ENCODE results near the gene REEP1. TPM values are rescaled to one million over a fixed set of nuclear protein-coding genes. Genes with fewer than 3 reads are reported as not detected.
A peak's percentile ranks its signal among the peaks of the same experiment; 100 is the strongest.
"Not testable (repeated sequence)": the region's sequence is repeated elsewhere in the genome, so short reads cannot be mapped to it uniquely, and the experiment has no call there.

REEP1 gene
- total RNA-seq, 3 donors from 2014 or later: 0.13 to 0.35 TPM; not detected in 1

GRCh38 chr2:86218124-86218523 lies 119.3 kb downstream of the REEP1 start:
- ATAC-seq (no peak), DNase-seq (no peak)
- Mint-ChIP-seq H3K36me3 (ENCODE audit: insufficient read depth) (peaks cover 15% of the 10 kb centered on the region), H3K4me1 (ENCODE audit: low read depth) (peaks cover 8% of the 10 kb centered on the region), H3K9me3 (no peaks in the 10 kb centered on the region), H3K4me3 (no peak overlapping the region), H3K27me3 (ENCODE audit: low read depth) (no peaks in the 10 kb centered on the region)

GRCh38 chr2:86216575-86217555 lies 120.6 kb downstream of the REEP1 start:
- Mint-ChIP-seq H3K27me3 (ENCODE audit: low read depth) (no peaks in the 10 kb centered on the region), H3K9me3 (no peaks in the 10 kb centered on the region), H3K4me3 (no peak overlapping the region), H3K36me3 (ENCODE audit: insufficient read depth) (peaks cover 21% of the 10 kb centered on the region), H3K4me1 (ENCODE audit: low read depth) (peaks cover 8% of the 10 kb centered on the region)
- ATAC-seq (no peak), DNase-seq (no peak)

- no peak overlapping the region for H3K4me3 Mint-ChIP-seq
- H3K36me3 Mint-ChIP-seq (ENCODE audit: insufficient read depth): peaks cover 41% of the 10 kb centered on the region
- DNase-seq (no peak), ATAC-seq (no peak)
- peaks cover 4% of the 10 kb centered on the region for H3K4me1 Mint-ChIP-seq (ENCODE audit: low read depth)
- H3K9me3 Mint-ChIP-seq: no peaks in the 10 kb centered on the region
- no peaks in the 10 kb centered on the region for H3K27me3 Mint-ChIP-seq (ENCODE audit: low read depth)
Measured at GRCh38 chr2:86214503-86214832, 123.0 kb downstream of the REEP1 start.

GRCh38 chr2:86213699-86214502 lies 123.5 kb downstream of the REEP1 start:
- Mint-ChIP-seq H3K27me3 (ENCODE audit: low read depth) (no peaks in the 10 kb centered on the region), H3K9me3 (no peaks in the 10 kb centered on the region), H3K36me3 (ENCODE audit: insufficient read depth) (peaks cover 43% of the 10 kb centered on the region), H3K4me3 (no peak overlapping the region), H3K4me1 (ENCODE audit: low read depth) (peaks cover 4% of the 10 kb centered on the region)
- no peak for ATAC-seq
- no peak for DNase-seq

DNA sequence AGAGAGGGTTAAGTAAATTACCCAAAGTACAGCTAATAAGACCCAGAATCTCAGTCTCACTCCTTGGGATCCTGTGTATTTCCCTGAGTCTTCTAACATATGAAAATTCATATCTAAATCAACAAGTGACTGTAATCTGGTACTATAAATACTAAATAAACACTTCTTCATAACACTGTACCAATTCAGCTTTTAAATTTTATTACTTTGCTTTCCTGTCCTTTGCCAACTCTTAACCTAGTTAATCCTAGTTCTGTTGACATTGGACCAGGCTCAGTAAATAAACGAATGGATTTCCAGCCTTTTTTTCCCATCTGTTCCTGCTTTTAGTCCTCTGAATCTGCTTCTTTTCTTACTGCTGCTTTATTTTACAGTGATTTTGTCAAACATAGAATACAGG lies 124.4 kb downstream of the REEP1 start:
- Mint-ChIP-seq H3K36me3 (ENCODE audit: insufficient read depth) (peaks cover 47% of the 10 kb centered on the region), H3K27me3 (ENCODE audit: low read depth) (no peaks in the 10 kb centered on the region), H3K4me1 (ENCODE audit: low read depth) (peaks cover 1% of the 10 kb centered on the region), H3K9me3 (no peaks in the 10 kb centered on the region), H3K4me3 (no peak overlapping the region)
- DNase-seq (no peak), ATAC-seq (no peak)

- Mint-ChIP-seq H3K4me3 (no peak overlapping the region), H3K27me3 (ENCODE audit: low read depth) (no peaks in the 10 kb centered on the region), H3K9me3 (no peaks in the 10 kb centered on the region), H3K4me1 (ENCODE audit: low read depth) (no peaks in the 10 kb centered on the region), H3K36me3 (ENCODE audit: insufficient read depth) (peaks cover 48% of the 10 kb centered on the region)
- DNase-seq: no peak
- no peak for ATAC-seq
Measured at GRCh38 chr2:86211796-86212188, 125.6 kb downstream of the REEP1 start.

- Mint-ChIP-seq H3K4me1 (ENCODE audit: low read depth) (no peaks in the 10 kb centered on the region), H3K27me3 (ENCODE audit: low read depth) (no peaks in the 10 kb centered on the region), H3K36me3 (ENCODE audit: insufficient read depth) (peaks cover 52% of the 10 kb centered on the region), H3K9me3 (no peaks in the 10 kb centered on the region), H3K4me3 (no peak overlapping the region)
- DNase-seq: no peak
- ATAC-seq: no peak
Measured at GRCh38 chr2:86211033-86211795, 126.2 kb downstream of the REEP1 start.

DNA sequence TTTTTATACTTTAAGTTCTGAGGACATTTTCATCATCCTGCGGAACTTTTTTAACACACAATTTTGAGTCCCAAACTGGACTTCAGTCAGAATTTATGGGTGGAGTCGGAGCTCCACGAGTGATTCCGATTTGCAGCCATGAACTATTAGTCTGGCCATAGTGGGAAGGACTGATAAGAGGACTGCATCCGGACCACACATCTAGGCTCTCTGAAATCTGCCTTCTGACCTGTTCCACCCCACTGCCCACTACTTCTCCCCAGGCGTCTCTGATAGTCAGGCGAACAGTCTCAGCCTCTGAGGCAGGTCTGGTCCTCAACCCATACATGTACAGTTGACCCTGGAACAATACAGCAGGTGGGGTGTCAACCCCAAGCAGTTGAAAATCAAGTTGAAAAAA lies 133.0 kb downstream of the REEP1 start:
- ATAC-seq (no peak), DNase-seq (no peak)
- Mint-ChIP-seq H3K4me3 (no peak overlapping the region), H3K4me1 (ENCODE audit: low read depth) (peaks cover 29% of the 10 kb centered on the region), H3K9me3 (no peaks in the 10 kb centered on the region), H3K27me3 (ENCODE audit: low read depth) (no peaks in the 10 kb centered on the region), H3K36me3 (ENCODE audit: insufficient read depth) (peaks cover 23% of the 10 kb centered on the region)

DNA sequence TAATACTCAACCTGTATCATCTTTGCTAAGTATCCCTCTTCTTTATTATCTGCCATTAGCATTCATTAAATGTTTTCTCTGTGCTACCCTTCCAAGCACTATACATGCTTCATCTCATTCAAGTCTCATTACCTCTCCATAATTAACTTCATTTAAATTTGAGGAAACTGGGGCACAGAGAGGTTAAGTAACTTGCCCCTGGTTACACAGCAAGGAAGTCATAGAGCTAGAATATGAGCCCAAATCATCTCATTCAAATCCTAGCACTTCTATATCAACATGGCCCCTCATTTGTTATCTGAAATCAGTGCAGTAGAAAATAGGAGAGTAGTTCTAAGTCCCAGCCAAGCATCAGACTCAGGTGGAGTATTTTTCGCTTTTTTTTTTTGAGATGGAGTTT lies 133.8 kb downstream of the REEP1 start:
- Mint-ChIP-seq H3K4me1 (ENCODE audit: low read depth) (peaks cover 35% of the 10 kb centered on the region), H3K27me3 (ENCODE audit: low read depth) (no peaks in the 10 kb centered on the region), H3K4me3 (no peak overlapping the region), H3K9me3 (no peaks in the 10 kb centered on the region), H3K36me3 (ENCODE audit: insufficient read depth) (peaks cover 19% of the 10 kb centered on the region)
- DNase-seq (no peak), ATAC-seq (no peak)

GRCh38 chr2:86202702-86203101 lies 134.7 kb downstream of the REEP1 start:
- H3K9me3 Mint-ChIP-seq: no peaks in the 10 kb centered on the region

GRCh38 chr2:86202336-86202692 lies 135.1 kb downstream of the REEP1 start:
- Mint-ChIP-seq H3K4me3 (no peak overlapping the region), H3K9me3 (no peaks in the 10 kb centered on the region), H3K27me3 (ENCODE audit: low read depth) (no peaks in the 10 kb centered on the region), H3K36me3 (ENCODE audit: insufficient read depth) (peaks cover 18% of the 10 kb centered on the region), H3K4me1 (ENCODE audit: low read depth) (peaks cover 36% of the 10 kb centered on the region)
- DNase-seq: no peak
- ATAC-seq: no peak

More at GRCh38 chr2:86202702-86203101, 134.7 kb downstream of the REEP1 start:
- ATAC-seq (no peak), DNase-seq (no peak)
- H3K36me3 Mint-ChIP-seq (ENCODE audit: insufficient read depth): peaks cover 18% of the 10 kb centered on the region
- no peaks in the 10 kb centered on the region for H3K27me3 Mint-ChIP-seq (ENCODE audit: low read depth)
- no peak overlapping the region for H3K4me3 Mint-ChIP-seq
- peaks cover 36% of the 10 kb centered on the region for H3K4me1 Mint-ChIP-seq (ENCODE audit: low read depth)

- H3K27me3 Mint-ChIP-seq (ENCODE audit: low read depth): no peaks in the 10 kb centered on the region
- ATAC-seq: no peak
Measured at GRCh38 chr2:86201671-86202335, 135.6 kb downstream of the REEP1 start.

DNA sequence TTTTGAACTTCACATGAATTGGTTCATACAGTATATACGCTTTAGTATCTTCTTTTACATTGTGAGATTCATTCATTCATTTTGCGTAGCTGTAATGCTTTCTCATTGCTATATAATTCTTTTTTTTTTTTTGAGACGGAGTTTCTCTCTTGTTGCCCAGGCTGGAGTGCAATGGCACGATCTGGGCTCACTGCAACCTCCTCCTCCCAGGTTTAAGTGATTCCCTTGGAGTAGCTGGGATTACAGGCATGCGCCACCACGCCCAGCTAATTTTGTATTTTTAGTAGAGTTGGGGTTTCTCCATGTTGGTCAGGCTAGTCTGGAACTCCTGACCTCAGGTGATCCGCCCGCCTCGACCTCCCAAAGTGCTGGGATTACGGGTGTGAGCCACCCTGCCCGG lies 136.9 kb downstream of the REEP1 start:
- not testable (repeated sequence) for H3K9me3 Mint-ChIP-seq; H3K27me3 Mint-ChIP-seq (ENCODE audit: low read depth); ATAC-seq; DNase-seq
- Mint-ChIP-seq H3K4me3 (peak overlapping the region; percentile 99), H3K4me1 (ENCODE audit: low read depth) (peaks cover 45% of the 10 kb centered on the region), H3K36me3 (ENCODE audit: insufficient read depth) (peaks cover 13% of the 10 kb centered on the region)

More at GRCh38 chr2:86201671-86202335, 135.6 kb downstream of the REEP1 start:
- no peak for DNase-seq
- Mint-ChIP-seq H3K36me3 (ENCODE audit: insufficient read depth) (peaks cover 17% of the 10 kb centered on the region), H3K4me3 (peak overlapping the region; percentile 3), H3K9me3 (no peaks in the 10 kb centered on the region), H3K4me1 (ENCODE audit: low read depth) (peaks cover 39% of the 10 kb centered on the region)

DNA sequence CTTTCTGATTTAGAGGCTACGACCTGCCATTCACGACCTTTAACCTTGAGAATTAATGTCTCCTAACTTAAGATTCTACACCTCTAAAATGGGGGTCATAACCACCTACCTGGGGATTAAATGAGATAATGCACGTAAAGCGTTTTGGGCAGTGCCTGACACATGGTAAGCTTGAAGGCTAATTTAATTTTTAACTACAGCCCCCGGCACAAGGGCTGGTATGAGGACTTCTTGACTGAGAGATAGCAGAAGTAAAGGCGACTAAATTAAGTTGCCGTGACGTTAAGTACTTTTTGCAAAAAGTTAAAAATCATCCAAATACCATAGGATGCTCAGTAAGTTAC lies 137.6 kb downstream of the REEP1 start:
- ATAC-seq: no peak
- no peak for DNase-seq
- Mint-ChIP-seq H3K4me3 (peak overlapping the region; percentile 99), H3K9me3 (no peaks in the 10 kb centered on the region), H3K4me1 (ENCODE audit: low read depth) (peaks cover 48% of the 10 kb centered on the region), H3K36me3 (ENCODE audit: insufficient read depth) (peaks cover 11% of the 10 kb centered on the region), H3K27me3 (ENCODE audit: low read depth) (no peaks in the 10 kb centered on the region)

Measured in activated T-cell treated with anti-CD3 and anti-CD28 coated beads, Interleukin-2, amount 50 U/mL, for 4 hours (primary cell).